DND-41 (cell line): ENCODE measurements around the gene DYNC1H1.

ENCODE experiments used
- ATAC-seq: fragments of 200-7000 bp; cut with Tn5 transposase; 3 replicates; pipeline ENCODE4 v1.9.1; 2021; ENCODE audit warnings: low read depth; ENCODE audit not compliant: insufficient read depth
- DNase-seq: peaks from one replicate; pipeline ENCODE4 v3.0.0-alpha.2; 2020
- H2AFZ ChIP-seq: 2 replicates; pipeline ENCODE4 v1.6.0; 2012; ENCODE audit warnings: low read depth, low read length
- H3K27ac ChIP-seq: 2 replicates; pipeline ENCODE4 v1.5.1; 2012; ENCODE audit warnings: low read length, inconsistent platforms
- H3K27me3 ChIP-seq: fragments of 200-600 bp; sonication (generic); 2 replicates; pipeline ENCODE4 v1.6.0; 2012; ENCODE audit warnings: low read length, mild to moderate bottlenecking, inconsistent platforms; ENCODE audit not compliant: insufficient read depth, poor library complexity
- H3K36me3 ChIP-seq: 2 replicates; pipeline ENCODE4 v1.5.1; 2012; ENCODE audit warnings: low read length, inconsistent platforms; ENCODE audit not compliant: insufficient read depth
- H3K4me1 ChIP-seq: 2 replicates; pipeline ENCODE4 v1.5.1; 2012; ENCODE audit warnings: mild to moderate bottlenecking, low read length; ENCODE audit not compliant: insufficient read depth
- H3K4me2 ChIP-seq: 2 replicates; pipeline ENCODE4 v1.6.0; 2012; ENCODE audit warnings: mild to moderate bottlenecking, moderate library complexity, low read length, inconsistent platforms; ENCODE audit not compliant: insufficient read depth
- H3K4me3 ChIP-seq, 2 experiments: fragments of 200-600 bp in 1 of 2; shearing (Covaris generic) in 1 of 2; 2 replicates each; pipeline ENCODE4 v1.5.1; 2012 to 2016; ENCODE audit warnings: inconsistent platforms in 2 of 2, low read length in 2 of 2, mild to moderate bottlenecking in 2 of 2, low read depth in 1 of 2, moderate library complexity in 1 of 2
- H3K79me2 ChIP-seq: 2 replicates; pipeline ENCODE4 v1.6.0; 2012; ENCODE audit warnings: low read length, inconsistent platforms; ENCODE audit not compliant: insufficient read depth
- H3K9ac ChIP-seq: 2 replicates; pipeline ENCODE4 v1.6.0; 2012; ENCODE audit warnings: low read depth, mild to moderate bottlenecking, inconsistent platforms, low read length, moderate library complexity
- H3K9me3 ChIP-seq: 2 replicates; pipeline ENCODE4 v1.5.1; 2012; ENCODE audit warnings: low read length, moderate library complexity, mild to moderate bottlenecking, inconsistent platforms; ENCODE audit not compliant: insufficient read depth, severe bottlenecking
- H4K20me1 ChIP-seq: 2 replicates; pipeline ENCODE4 v1.6.0; 2012; ENCODE audit warnings: low read length; ENCODE audit not compliant: insufficient read depth
- CTCF ChIP-seq: IDR thresholded peaks from 2 replicates; pipeline ENCODE4 v1.5.1; 2012; ENCODE audit warnings: borderline replicate concordance, low read length, moderate library complexity, mild to moderate bottlenecking; ENCODE audit not compliant: poor library complexity, severe bottlenecking; ENCODE audit errors: extremely low read depth
- EZH2 ChIP-seq: IDR thresholded peaks from 3 replicates; pipeline ENCODE4 v1.6.1; 2012; ENCODE audit warnings: borderline replicate concordance, low read depth, mild to moderate bottlenecking, moderate library complexity, low read length, inconsistent platforms; ENCODE audit not compliant: severe bottlenecking

Gene DYNC1H1

GRCh38 chr14:102042699-102043098, 78.3 kb downstream of the DYNC1H1 start:
- TF ChIP-seq CTCF: no peak
- no peak for TF ChIP-seq EZH2
- Histone ChIP-seq H3K27me3 (no peaks in the 10 kb centered on the region), H2AFZ (no peak overlapping the region), H3K4me1 (no peaks in the 10 kb centered on the region), H3K79me2 (no peaks in the 10 kb centered on the region), H3K9ac (no peak overlapping the region), H3K36me3 (peaks cover 86% of the 10 kb centered on the region), H3K27ac (no peak overlapping the region), H4K20me1 (0 out of 2 replicates have a peak, but pooled peaks cover 1% of the 10 kb centered on the region), H3K9me3 (no peaks in the 10 kb centered on the region), H3K4me3 (no peak overlapping the region), H3K4me2 (no peak overlapping the region)
- DNase-seq: no peak
- ATAC-seq: no peak

GRCh38 chr14:102043251-102044025, 79.1 kb downstream of the DYNC1H1 start:
- Histone ChIP-seq H4K20me1 (0 out of 2 replicates have a peak, but pooled peaks cover 4% of the 10 kb centered on the region), H3K4me1 (no peaks in the 10 kb centered on the region), H3K9me3 (no peaks in the 10 kb centered on the region), H3K36me3 (peaks cover 86% of the 10 kb centered on the region), H3K4me2 (no peak overlapping the region), H3K9ac (no peak overlapping the region), H2AFZ (no peak overlapping the region), H3K27me3 (no peaks in the 10 kb centered on the region), H3K79me2 (no peaks in the 10 kb centered on the region), H3K4me3 (no peak overlapping the region), H3K27ac (no peak overlapping the region)
- ATAC-seq: no peak
- TF ChIP-seq CTCF (no peak), EZH2 (no peak)
- no peak for DNase-seq

- no peak for TF ChIP-seq CTCF
- TF ChIP-seq EZH2: no peak
- H2AFZ ChIP-seq: no peak overlapping the region
- no peak for ATAC-seq
- peaks cover 86% of the 10 kb centered on the region for H3K36me3 ChIP-seq
- H3K4me2 ChIP-seq: no peak overlapping the region
- no peak overlapping the region for H3K27ac ChIP-seq
- H3K9ac ChIP-seq: no peak overlapping the region
- no peaks in the 10 kb centered on the region for H3K79me2 ChIP-seq
- 0 out of 2 replicates have a peak, but pooled peaks cover 8% of the 10 kb centered on the region for H4K20me1 ChIP-seq
- H3K9me3 ChIP-seq: no peaks in the 10 kb centered on the region
- no peaks in the 10 kb centered on the region for H3K27me3 ChIP-seq
- no peak for DNase-seq
- H3K4me1 ChIP-seq: no peaks in the 10 kb centered on the region
- no peak overlapping the region for H3K4me3 ChIP-seq
These were observed 80.2 kb downstream of the DYNC1H1 start for GRCh38 chr14:102044566-102044965.
